Embryonic facial prominence (tissue), 1 donor: ENCODE data around the gene FBXO47.

Source experiments
- DNase-seq: peaks from one replicate; pipeline ENCODE4 v3.0.0-alpha.2; 2016; ENCODE audit errors: extremely low spot score

The FBXO47 gene

DNA sequence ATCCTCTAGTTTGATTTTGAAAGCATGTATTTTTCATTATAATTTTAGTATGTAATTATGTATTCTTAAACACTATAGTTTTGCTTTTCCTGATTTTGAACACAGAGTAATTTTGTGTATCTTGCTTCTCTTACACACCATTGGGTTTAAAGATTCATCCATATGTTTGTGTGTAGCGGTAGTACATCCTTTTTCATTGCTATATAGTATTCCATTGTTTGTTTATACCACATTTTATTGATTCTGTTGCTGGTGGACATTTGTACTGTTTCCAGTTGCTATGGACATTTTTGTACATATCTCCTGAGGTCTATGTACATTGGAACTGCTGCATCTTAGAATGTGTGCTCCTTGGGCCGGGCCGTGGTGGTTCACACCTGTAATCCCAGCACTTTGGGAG is 62.3 kb downstream of the FBXO47 start:
- DNase-seq: no peak

DNA sequence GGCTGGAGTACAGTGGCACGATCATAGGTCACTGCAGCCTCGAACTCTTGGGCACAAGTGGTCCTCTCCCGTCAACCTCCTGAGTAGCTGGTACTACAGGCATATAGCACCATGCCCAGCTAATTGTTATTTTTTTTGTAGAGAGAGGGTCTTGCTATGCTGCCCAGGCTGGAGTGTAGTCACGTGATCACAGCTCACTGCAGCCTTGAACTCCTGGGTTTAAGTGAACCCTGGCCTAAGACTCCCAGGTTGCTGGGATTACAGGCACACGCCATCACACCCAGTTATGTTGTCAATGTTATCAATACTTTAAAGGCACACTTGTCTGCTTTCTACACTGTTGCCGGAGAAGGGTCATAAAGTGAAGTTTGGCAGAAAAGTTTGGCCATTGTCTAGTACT is 63.8 kb downstream of the FBXO47 start:
- DNase-seq: no peak

DNA sequence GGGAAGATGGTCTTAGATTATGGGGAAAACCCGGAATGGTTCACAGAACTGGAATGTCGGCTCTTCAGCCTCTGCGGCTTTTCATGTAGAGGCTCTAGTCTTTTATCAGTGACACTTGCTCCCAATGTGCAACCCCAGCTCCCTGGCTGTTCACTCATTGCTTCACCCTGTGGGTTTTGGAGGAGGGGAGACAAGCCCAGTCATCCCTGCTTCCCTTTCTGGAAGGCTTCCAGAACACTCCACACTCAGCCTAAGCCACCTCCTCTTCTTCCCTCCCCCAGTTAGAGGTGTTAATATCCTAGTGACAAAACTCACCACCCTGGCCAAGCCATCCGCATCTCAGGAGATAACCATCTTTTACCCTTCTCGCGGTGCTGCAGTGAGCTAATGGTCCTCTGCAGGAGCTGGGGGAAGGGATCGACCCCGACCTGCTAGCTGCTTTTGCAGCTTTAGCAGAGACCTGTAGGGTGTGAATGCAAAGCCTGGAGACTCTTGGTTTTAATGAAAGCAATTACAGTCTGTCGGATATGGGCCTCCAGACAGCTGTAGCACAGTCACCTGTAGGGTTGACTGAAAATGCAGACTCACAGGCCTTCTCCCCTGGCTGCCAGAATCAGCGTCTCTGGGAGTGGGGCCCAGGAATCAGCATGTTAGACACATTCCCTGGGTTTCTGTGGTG is 66.1 kb downstream of the FBXO47 start:
- no peak for DNase-seq

DNA sequence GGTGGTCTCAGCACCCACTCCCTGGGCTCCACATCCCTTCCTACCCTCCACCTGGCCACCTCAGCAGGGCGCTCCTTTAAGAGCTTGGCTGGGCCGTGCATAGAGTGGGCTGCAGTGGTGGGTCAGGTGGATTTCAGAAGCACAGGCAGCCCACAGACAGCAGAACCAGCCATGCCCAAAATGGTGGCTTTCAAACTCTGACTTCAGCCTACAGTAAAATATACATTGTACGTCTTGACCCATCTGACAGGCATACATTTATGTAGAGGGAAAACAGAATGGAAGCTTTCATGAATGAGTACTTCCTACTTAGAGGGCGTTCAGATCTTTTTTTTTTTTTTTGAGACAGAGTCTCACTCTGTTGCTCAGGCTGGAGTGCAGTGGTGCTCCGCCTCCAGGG is 67.8 kb downstream of the FBXO47 start:
- no peak for DNase-seq

GRCh38 chr17:38898812-38899348 is 68.3 kb downstream of the FBXO47 start:
- no peak for DNase-seq

- no peak for DNase-seq
Observed at GRCh38 chr17:38898291-38898679, 68.9 kb downstream of the FBXO47 start.

DNA sequence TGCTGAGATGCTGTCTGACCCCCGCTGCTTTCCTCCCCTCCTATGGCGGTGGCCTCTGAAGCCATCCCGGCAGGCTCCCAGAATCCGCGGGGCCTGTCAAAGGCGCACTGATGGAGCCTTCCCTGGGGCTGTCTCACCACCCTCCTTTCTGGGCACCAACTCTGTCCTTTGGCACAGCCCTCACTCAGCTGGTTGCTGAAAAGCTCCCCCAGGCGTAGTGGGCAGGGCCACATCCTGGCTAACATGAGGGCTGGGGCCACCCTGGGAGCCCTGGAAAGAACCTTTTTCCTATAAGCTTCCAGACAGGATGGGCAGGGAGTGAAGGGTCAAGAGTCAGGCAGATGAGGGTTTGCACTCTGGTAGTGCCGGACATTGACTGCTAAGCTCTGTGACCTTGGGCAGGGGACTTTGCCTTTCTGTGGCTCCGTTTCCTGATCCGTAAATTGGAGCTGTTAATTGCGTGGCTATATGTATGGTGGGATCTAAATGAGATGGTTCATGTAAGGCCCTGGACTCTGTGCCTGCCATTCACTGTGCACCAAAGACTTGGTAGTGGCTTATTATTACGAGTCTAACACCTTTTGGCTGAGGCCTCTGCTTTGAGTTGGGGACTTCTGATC is 69.4 kb downstream of the FBXO47 start:
- no peak for DNase-seq

DNA sequence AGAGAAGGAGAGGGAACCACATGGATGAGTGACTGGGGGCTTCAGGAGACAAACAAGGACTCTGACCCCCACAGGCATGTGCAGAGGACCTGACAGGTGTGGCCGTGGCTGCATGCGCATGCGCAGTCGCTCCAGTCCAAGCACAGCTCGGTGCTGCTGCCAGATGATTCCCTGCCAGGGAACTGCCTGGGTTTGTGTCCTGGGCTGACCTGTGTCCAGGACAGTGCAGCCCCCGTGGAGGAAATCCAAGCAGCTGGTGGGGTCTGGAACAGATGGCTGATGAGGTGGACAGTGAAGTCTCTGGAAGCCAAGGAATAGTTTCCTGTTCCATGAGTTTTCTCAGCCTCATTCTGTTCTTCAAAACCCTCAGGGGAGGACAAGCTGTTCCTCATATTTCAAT is 70.0 kb downstream of the FBXO47 start:
- DNase-seq: no peak

GRCh38 chr17:38896346-38896954 is 70.8 kb downstream of the FBXO47 start:
- DNase-seq: no peak

DNA sequence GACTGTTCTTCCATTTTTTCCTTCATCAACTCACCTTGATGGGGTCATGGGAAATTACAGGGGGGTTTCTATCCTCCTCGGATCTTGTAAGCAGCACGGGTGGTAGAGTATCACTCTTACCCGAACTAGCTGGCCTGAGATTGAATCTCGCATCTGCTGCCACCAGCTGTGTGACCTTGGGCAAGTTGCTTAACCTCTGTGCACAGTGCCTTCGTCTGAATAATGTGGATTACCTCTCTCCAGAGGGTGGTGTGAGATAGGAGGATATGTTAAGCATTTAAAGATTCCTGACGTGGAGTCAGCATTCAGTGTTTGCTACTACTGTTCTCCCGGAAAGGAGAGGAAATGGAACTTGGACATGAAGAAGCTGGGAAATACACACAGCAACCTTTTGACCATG is 72.9 kb downstream of the FBXO47 start:
- no peak for DNase-seq

- no peak for DNase-seq
Observed at GRCh38 chr17:38893607-38894006, 73.6 kb downstream of the FBXO47 start.

DNA sequence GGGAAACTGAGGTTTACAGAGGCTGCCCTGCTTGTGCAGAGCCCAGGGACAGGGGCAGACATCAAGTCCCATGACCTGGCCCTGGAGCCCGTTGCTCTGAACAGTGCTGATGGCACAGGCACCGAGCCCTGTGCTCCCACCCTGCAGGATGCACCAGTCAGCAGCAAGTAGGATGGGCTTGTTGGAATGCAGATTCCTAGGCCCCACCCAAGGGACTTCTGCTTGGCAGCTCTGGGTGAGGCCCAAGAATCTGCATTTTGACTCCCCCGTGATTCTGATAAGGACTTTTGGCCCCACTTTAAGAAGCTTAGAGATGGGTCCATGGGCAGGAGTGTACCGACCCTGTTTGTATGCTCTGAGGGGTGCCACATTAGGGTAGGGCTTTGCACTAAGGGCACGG is 74.1 kb downstream of the FBXO47 start:
- DNase-seq: no peak

DNA sequence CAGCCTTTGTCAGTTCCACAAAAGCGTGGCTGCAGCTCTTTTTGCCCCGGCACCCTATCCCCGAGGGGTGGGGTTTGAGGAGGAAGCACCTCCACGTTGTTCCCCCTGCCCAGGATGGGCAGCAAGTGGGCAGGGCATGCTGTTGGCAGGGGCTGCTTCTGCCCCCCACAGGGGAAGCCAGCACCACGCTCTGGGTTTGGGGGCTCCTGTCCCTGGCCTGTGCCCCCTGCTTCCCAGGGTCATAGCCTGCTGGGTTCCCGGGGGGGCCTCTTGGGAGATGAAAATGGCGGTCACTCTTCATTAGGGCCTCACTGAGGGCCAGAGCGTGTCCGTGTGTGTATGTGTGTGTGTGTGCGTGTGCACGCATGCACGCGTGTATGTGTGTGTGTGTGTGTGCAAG is 74.6 kb downstream of the FBXO47 start:
- DNase-seq: no peak

DNA sequence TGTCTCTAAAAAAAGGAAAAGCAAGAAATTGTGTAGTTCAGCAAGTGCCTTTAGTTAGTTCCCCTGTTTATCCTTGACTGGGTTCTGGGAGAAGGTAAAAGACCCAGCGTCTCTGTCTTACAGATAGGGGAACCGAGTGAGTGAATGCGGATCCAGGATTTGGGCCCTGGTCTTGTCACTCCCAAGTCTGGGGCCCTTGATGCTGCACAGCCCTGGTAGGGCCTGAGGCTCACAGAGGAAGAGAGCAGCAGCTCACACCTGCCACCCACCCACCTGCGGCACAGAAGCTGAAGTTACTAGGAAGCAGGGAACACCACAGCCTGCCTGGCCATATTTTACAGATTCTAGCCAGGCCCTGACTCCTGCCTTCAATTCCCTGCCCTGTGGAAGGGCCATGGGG is 75.1 kb downstream of the FBXO47 start:
- DNase-seq: no peak

GRCh38 chr17:38891441-38891840 is 75.8 kb downstream of the FBXO47 start:
- DNase-seq: no peak

- no peak for DNase-seq
Observed at GRCh38 chr17:38890410-38890746, 76.8 kb downstream of the FBXO47 start.

DNA sequence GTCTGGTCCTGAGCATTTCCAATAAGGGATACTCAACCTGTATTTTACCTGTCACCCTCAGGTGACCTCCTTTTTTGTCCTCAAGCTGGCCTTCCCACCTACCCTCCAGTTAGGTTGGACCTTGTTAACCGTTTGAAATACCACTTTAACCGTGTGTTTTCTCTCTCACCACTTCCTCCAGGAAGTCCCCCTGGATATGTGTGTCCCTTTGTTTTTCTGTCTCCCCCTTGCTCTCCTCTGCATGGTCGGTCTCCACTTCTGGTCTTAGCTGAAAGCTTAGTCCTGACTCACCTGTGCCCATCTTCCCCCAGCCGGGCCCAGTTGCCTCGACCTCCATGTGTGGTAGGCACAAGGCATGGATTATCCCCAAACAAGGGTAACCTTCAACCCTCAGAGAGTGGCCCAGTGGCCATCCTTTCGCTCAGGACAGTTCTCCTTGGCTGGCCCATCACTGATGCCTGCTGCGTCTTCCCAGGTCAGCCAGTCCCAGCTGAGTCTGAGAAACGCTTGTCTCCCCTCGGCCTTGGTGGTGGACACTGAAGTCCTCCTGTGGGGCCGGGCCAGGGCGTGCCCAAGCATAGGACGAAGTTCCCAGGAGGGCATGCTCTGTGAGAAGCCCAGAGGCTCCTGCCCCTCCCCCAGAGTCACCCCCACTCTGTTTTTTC is 77.3 kb downstream of the FBXO47 start:
- no peak for DNase-seq

DNA sequence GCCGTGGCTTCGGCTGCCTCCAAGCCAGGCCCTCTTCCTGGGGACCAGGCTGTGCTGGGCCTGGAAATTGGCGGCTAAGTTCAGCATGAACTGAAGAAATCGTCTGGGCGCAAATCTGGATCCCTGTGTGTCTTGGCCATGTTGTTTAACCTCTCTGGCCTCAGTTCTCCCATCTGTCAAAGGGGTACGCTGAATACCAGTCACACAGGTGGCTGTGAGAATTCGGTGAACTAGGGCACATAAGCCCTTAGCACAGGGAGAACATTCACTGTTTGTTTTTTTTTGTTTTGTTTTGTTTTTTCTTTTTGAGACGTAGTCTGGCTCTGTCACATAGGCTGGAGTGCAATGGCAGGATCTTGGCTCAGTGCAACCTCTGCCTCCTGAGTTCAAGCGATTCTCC is 78.4 kb downstream of the FBXO47 start:
- no peak for DNase-seq

DNA sequence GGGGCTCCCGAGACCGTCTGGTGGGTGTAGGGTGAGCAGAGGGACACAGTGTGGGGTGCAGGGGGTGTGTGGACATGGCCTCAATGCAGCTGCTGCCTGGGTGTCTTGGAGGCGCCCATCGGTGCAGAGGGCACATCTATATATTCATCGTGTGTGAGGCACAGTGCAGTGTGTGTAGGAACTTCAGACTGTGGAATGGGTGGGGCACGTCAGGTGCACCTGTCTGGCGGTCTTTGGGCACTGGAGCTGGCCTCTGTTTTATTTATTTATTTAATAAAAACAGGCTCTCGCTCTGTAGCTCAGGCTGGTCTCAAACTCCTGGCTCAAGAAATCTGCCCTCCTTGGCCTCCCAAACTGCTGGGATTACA is 80.6 kb downstream of the FBXO47 start:
- no peak for DNase-seq
